ENCODE results near the gene VPREB3.

VPREB3 gene

GRCh38 chr22:23754220-23754919, at the start of gene VPREB3:
Gene VPREB3 (minus strand): TSS chr22:23754425. CDS start chr22:23754363, 62 bp downstream.
- no peak for DNase-seq (ENCODE audit: low read depth in 2 of 2)

- no peak for DNase-seq (ENCODE audit: low read depth in 2 of 2)
Measured at GRCh38 chr22:23803001-23803819, 49.0 kb upstream of the VPREB3 start.

- no peak for DNase-seq (ENCODE audit: low read depth in 2 of 2)
Measured at GRCh38 chr22:23801886-23802377, 47.7 kb upstream of the VPREB3 start.

GRCh38 chr22:23801238-23801821, 47.1 kb upstream of the VPREB3 start:
- no peak for DNase-seq (ENCODE audit: low read depth in 2 of 2)

GRCh38 chr22:23800297-23801237, 46.3 kb upstream of the VPREB3 start:
- DNase-seq (ENCODE audit: low read depth in 2 of 2) = no peak

- peak; percentile 57 to 63 for DNase-seq (ENCODE audit: low read depth in 2 of 2)
Measured at GRCh38 chr22:23796461-23796860, 42.2 kb upstream of the VPREB3 start.

- no peak for DNase-seq (ENCODE audit: low read depth in 2 of 2)
Measured at GRCh38 chr22:23793326-23793725, 39.1 kb upstream of the VPREB3 start.

- DNase-seq (ENCODE audit: low read depth in 2 of 2) = no peak
Measured at GRCh38 chr22:23791738-23792645, 37.8 kb upstream of the VPREB3 start.

GRCh38 chr22:23790819-23791737, 36.9 kb upstream of the VPREB3 start:
- peak; percentile 60 to 71 for DNase-seq (ENCODE audit: low read depth in 2 of 2)

- no peak for DNase-seq (ENCODE audit: low read depth in 2 of 2)
Measured at GRCh38 chr22:23789638-23790037, 35.4 kb upstream of the VPREB3 start.

- DNase-seq (ENCODE audit: low read depth in 2 of 2) = no peak
Measured at GRCh38 chr22:23789121-23789520, 34.9 kb upstream of the VPREB3 start.

- no peak for DNase-seq (ENCODE audit: low read depth in 2 of 2)
Measured at GRCh38 chr22:23787910-23788309, 33.7 kb upstream of the VPREB3 start.

GRCh38 chr22:23787600-23787896, 33.3 kb upstream of the VPREB3 start:
- DNase-seq (ENCODE audit: low read depth in 2 of 2) = no peak

- peak; percentile 67 to 69 for DNase-seq (ENCODE audit: low read depth in 2 of 2)
Measured at GRCh38 chr22:23786752-23787599, 32.8 kb upstream of the VPREB3 start, which contains the start of gene SMARCB1. Gene SMARCB1 (plus strand): TSS chr22:23786966. CDS start chr22:23787170, 204 bp downstream.

GRCh38 chr22:23786261-23786710, 32.1 kb upstream of the VPREB3 start:
- DNase-seq (ENCODE audit: low read depth in 2 of 2) = no peak

- DNase-seq (ENCODE audit: low read depth in 2 of 2) = no peak
Measured at GRCh38 chr22:23784215-23784732, 30.0 kb upstream of the VPREB3 start.

GRCh38 chr22:23783265-23784150, 29.3 kb upstream of the VPREB3 start:
- DNase-seq (ENCODE audit: low read depth in 2 of 2) = no peak

Data from fibroblast of skin of left biceps (primary cell).